RWPE2 (cell line): ENCODE data around the gene XAGE2.

Experiments used
- ATAC-seq: fragments of 200-7000 bp; cut with Tn5 transposase; 3 replicates; pipeline ENCODE4 v1.9.1; 2021; ENCODE audit warnings: low read depth
- DNase-seq: peaks from one replicate; pipeline ENCODE4 v3.0.0-alpha.2; 2020; ENCODE audit warnings: low spot score
- H3K27ac ChIP-seq: fragments of 450-650 bp; 2 replicates; pipeline ENCODE4 v1.5.1; 2017; ENCODE audit warnings: mild to moderate bottlenecking; ENCODE audit not compliant: poor library complexity, severe bottlenecking
- H3K27me3 ChIP-seq: fragments of 250-450 bp; sonication (Bioruptor Pico); 2 replicates; pipeline ENCODE4 v1.5.1; 2021; ENCODE audit warnings: mild to moderate bottlenecking, moderate library complexity; ENCODE audit not compliant: insufficient read depth, poor library complexity, severe bottlenecking
- H3K36me3 ChIP-seq: fragments of 250-450 bp; sonication (Bioruptor Pico); 2 replicates; pipeline ENCODE4 v1.5.1; 2020; ENCODE audit warnings: low read depth, mild to moderate bottlenecking, moderate library complexity
- H3K4me1 ChIP-seq: fragments of 250-450 bp; sonication (Bioruptor Pico); 2 replicates; pipeline ENCODE4 v1.5.1; 2021; ENCODE audit warnings: mild to moderate bottlenecking, moderate library complexity; ENCODE audit not compliant: insufficient read depth, poor library complexity, severe bottlenecking
- H3K4me3 ChIP-seq: fragments of 250-450 bp; sonication (Bioruptor Pico); 2 replicates; pipeline ENCODE4 v1.5.1; 2021; ENCODE audit warnings: mild to moderate bottlenecking, moderate library complexity; ENCODE audit not compliant: severe bottlenecking
- H3K9me3 ChIP-seq: fragments of 250-450 bp; sonication (Bioruptor Pico); 2 replicates; pipeline ENCODE4 v1.5.1; 2021; ENCODE audit warnings: mild to moderate bottlenecking, moderate library complexity; ENCODE audit not compliant: severe bottlenecking
- TF ChIP-seq, protein P1 (sequence below): fragments of 450-650 bp; IDR thresholded peaks from one replicate; pipeline ENCODE4 v1.5.1; 2017; ENCODE audit warnings: mild to moderate bottlenecking, moderate library complexity; ENCODE audit not compliant: poor library complexity, severe bottlenecking

Gene XAGE2

DNA sequence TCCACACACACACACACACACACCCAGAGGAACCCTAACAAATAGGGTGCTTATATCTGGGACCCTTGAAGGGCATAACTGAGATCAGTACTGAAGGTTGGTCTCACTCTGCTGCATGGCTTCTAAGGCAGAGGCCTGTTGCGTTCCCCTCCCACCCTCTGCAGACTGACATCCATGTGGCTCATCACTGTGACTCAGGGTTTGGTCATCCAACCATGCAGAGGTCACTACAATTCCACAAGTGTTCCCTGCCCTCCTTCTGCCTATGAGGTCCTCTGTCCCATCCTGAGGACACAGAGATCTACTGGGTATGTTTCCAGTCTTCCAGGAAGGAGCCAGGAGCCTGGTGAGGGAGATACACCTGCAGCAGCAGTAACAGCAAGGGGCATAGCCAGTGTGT is 55.8 kb downstream of the XAGE2 start:
- Histone ChIP-seq H3K4me3 (no peak overlapping the region), H3K36me3 (no peaks in the 10 kb centered on the region), H3K9me3 (no peaks in the 10 kb centered on the region), H3K27ac (no peak overlapping the region), H3K4me1 (no peaks in the 10 kb centered on the region), H3K27me3 (no peaks in the 10 kb centered on the region)
- TF ChIP-seq, protein P1, sequence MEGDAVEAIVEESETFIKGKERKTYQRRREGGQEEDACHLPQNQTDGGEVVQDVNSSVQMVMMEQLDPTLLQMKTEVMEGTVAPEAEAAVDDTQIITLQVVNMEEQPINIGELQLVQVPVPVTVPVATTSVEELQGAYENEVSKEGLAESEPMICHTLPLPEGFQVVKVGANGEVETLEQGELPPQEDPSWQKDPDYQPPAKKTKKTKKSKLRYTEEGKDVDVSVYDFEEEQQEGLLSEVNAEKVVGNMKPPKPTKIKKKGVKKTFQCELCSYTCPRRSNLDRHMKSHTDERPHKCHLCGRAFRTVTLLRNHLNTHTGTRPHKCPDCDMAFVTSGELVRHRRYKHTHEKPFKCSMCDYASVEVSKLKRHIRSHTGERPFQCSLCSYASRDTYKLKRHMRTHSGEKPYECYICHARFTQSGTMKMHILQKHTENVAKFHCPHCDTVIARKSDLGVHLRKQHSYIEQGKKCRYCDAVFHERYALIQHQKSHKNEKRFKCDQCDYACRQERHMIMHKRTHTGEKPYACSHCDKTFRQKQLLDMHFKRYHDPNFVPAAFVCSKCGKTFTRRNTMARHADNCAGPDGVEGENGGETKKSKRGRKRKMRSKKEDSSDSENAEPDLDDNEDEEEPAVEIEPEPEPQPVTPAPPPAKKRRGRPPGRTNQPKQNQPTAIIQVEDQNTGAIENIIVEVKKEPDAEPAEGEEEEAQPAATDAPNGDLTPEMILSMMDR: no peak
- DNase-seq: no peak
- ATAC-seq: peak; percentile 59; the same call in 2 of the 3 replicates
